B cell (primary cell): ENCODE data around the gene ITGB1.

Source experiments
- EZH2 ChIP-seq: IDR thresholded peaks from 2 replicates; pipeline ENCODE4 v1.6.1; 2012; ENCODE audit warnings: borderline replicate concordance, low read depth, mild to moderate bottlenecking, moderate library complexity, low read length; ENCODE audit not compliant: insufficient read depth, poor library complexity, severe bottlenecking
- TF ChIP-seq, protein P1 (sequence below): fragments of 200-600 bp; IDR thresholded peaks from one replicate; pipeline ENCODE4 v1.8.0; 2022; ENCODE audit warnings: antibody characterized with exemption, mild to moderate bottlenecking

DNA sequence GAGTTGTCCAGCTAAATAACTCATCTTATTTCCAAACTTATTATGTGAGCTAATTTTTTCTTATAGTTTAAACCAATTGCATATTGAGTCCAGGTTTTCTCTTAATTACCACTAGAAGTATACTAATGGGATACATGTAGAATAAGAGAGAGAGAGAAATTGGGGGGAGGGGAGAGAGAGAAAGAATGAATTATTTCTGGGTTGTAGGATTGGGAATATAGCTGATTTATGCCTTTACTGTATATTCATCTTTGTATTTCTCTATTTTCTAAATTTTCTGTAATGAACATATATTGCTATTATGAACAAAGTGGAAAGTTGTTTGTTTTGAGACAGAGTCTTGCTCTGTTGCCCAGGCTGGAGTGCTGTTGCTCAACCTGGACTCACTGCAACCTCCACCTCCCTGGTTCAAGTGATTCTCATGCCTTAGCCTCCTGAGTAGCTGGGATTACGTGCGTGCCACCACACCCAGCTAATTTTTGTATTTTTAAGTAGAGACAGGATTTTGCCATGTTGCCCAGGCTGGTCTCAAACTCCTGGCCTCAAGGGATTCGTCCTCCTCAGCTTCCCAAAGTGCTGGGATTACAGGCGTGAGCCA, 26.1 kb upstream of the ITGB1 start:
- TF ChIP-seq, protein P1, sequence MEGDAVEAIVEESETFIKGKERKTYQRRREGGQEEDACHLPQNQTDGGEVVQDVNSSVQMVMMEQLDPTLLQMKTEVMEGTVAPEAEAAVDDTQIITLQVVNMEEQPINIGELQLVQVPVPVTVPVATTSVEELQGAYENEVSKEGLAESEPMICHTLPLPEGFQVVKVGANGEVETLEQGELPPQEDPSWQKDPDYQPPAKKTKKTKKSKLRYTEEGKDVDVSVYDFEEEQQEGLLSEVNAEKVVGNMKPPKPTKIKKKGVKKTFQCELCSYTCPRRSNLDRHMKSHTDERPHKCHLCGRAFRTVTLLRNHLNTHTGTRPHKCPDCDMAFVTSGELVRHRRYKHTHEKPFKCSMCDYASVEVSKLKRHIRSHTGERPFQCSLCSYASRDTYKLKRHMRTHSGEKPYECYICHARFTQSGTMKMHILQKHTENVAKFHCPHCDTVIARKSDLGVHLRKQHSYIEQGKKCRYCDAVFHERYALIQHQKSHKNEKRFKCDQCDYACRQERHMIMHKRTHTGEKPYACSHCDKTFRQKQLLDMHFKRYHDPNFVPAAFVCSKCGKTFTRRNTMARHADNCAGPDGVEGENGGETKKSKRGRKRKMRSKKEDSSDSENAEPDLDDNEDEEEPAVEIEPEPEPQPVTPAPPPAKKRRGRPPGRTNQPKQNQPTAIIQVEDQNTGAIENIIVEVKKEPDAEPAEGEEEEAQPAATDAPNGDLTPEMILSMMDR, result no peak
- no peak for TF ChIP-seq EZH2
